Measurements from ENCODE around the gene KMT5B. TPM values are rescaled to one million over a fixed set of nuclear protein-coding genes. Genes with fewer than 3 reads are reported as not detected.

Gene KMT5B
- total RNA-seq, 2 donors from 2014 or later: 20.2 to 20.5 TPM

GRCh38 chr11:68158580-68158979 lies 54.5 kb downstream of the KMT5B start:
- Histone ChIP-seq H3K4me1 (no peaks in the 10 kb centered on the region), H3K27me3 (no peaks in the 10 kb centered on the region), H3K9me3 (no peaks in the 10 kb centered on the region), H3K27ac (no peak overlapping the region), H3K4me3 (no peak overlapping the region), H3K36me3 (peaks cover 17% of the 10 kb centered on the region)
- no peak for DNase-seq (ENCODE audit: low spot score)
- no peak for TF ChIP-seq CTCF (IDR thresholded peaks at IDR 0.05)

- DNase-seq (ENCODE audit: low spot score): no peak
- Histone ChIP-seq H3K36me3 (peaks cover 15% of the 10 kb centered on the region), H3K27me3 (no peaks in the 10 kb centered on the region), H3K9me3 (no peaks in the 10 kb centered on the region), H3K27ac (no peak overlapping the region), H3K4me3 (no peak overlapping the region), H3K4me1 (no peaks in the 10 kb centered on the region)
- TF ChIP-seq CTCF (IDR thresholded peaks at IDR 0.05): no peak
Measured at GRCh38 chr11:68153742-68154141, 59.4 kb downstream of the KMT5B start.

GRCh38 chr11:68150037-68150436 lies 63.1 kb downstream of the KMT5B start:
- no peak for TF ChIP-seq CTCF (IDR thresholded peaks at IDR 0.05)
- Histone ChIP-seq H3K27me3 (no peaks in the 10 kb centered on the region), H3K27ac (no peak overlapping the region), H3K4me1 (peaks cover 0 to 26% of the 10 kb centered on the region in 2 donors), H3K9me3 (no peaks in the 10 kb centered on the region), H3K4me3 (no peak overlapping the region), H3K36me3 (no peaks in the 10 kb centered on the region)
- DNase-seq (ENCODE audit: low spot score): peak; percentile 77

GRCh38 chr11:68149417-68149816 lies 63.7 kb downstream of the KMT5B start:
- H3K27ac ChIP-seq: no peak overlapping the region
- no peaks in the 10 kb centered on the region for H3K36me3 ChIP-seq
- TF ChIP-seq CTCF (IDR thresholded peaks at IDR 0.05): no peak
- DNase-seq (ENCODE audit: low spot score): peak; percentile 75
- no peaks in the 10 kb centered on the region for H3K9me3 ChIP-seq
- no peaks in the 10 kb centered on the region for H3K27me3 ChIP-seq
- H3K4me1 ChIP-seq: peaks cover 0 to 26% of the 10 kb centered on the region in 2 donors
- no peak overlapping the region for H3K4me3 ChIP-seq

GRCh38 chr11:68148879-68149278 lies 64.2 kb downstream of the KMT5B start:
- Histone ChIP-seq H3K36me3 (no peaks in the 10 kb centered on the region), H3K27me3 (no peaks in the 10 kb centered on the region)

More at GRCh38 chr11:68148879-68149278, 64.2 kb downstream of the KMT5B start:
- Histone ChIP-seq H3K4me3 (no peak overlapping the region), H3K4me1 (peaks cover 0 to 26% of the 10 kb centered on the region in 2 donors), H3K9me3 (no peaks in the 10 kb centered on the region), H3K27ac (no peak overlapping the region)
- no peak for TF ChIP-seq CTCF (IDR thresholded peaks at IDR 0.05)
- DNase-seq (ENCODE audit: low spot score): no peak
